ENCODE results near the gene ITGA3.
A peak's percentile ranks its signal among the peaks of the same experiment; 100 is the strongest.
"Not testable (repeated sequence)": the region's sequence is repeated elsewhere in the genome, so short reads cannot be mapped to it uniquely, and the experiment has no call there.

Gene ITGA3

DNA sequence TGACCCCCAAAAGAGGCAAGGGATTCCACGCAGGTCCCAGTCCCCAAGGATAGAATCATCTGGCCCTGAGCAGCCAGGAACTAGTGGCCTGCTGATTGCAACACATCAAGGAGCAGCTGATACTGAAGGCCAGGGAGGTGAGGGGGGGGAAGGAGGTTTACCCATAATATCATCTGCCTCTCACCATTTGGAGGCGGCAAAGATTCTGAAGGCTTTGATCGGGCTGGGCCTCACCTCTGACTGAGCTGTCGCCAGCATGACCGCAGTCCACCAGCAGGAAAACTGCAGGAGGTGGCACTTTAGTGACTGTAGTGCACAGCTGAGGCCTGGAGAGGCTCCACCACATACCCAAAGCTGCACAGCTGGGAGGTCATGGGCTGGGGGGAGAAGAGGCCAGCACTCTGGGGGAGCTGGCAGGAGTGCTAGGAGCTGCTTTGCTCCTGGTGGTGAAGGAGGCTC, 20.5 kb upstream of the ITGA3 start:
- DNase-seq (ENCODE audit: low spot score) = no peak

DNA sequence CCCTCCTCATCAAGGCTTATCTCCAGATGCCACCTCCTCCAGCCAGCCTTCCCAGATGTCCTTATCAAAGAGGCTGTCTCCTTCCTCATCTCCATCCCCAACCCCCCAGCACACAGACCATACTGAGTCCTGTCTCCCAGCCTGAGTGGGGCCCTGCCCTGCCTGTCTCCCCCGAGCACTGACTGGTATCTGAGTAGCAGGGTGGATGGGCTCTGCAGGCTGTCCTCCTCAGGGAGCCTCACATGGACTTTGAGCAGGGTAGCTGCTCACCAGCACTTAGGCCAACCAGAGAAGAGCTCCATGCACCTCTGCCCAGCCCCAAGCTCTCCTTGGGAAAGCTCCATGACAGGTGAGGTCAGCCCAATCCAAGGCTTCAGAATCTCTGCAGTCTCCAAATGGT, 20.0 kb upstream of the ITGA3 start:
- no peak for DNase-seq (ENCODE audit: low spot score)

DNA sequence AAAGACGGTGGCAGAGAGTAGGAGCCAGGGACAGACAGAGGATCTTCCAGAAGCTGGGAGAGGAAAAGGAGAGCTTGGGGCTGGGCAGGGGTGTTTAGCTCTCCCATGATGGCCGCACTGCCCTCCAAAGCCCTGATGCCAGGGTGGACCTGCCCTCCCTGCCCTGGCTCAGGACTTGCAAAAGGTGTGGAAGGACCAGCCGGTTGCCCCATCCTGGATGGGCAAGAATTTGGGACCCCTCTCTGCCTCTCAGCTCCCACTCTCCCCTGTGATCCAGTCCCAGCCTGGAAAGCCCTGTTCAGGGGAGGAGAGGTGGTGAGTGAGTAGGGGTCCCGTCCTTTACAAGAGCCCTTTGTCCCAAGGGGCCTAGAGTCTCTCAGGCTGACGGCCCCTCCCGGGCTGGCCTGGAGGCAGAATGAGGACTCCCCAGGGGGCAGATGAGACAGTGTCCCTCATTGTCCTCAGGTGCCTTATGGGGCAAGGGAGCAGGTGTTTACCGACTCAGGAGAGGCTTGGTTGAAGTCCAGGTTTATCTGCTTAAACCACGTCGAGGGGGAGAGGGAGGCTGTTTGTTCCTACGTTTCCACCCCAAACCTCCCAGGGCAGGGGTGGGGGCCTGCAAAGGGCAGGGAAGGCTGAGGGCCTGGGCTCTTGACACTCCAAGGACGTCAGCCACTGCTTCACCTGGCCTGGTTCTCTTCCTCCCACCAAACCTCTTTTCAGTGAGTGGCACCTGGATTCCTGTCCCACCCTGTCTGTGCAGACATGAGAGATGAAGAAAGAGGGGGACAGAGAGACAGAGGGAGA, 19.3 kb upstream of the ITGA3 start:
- DNase-seq (ENCODE audit: low spot score) = no peak

DNA sequence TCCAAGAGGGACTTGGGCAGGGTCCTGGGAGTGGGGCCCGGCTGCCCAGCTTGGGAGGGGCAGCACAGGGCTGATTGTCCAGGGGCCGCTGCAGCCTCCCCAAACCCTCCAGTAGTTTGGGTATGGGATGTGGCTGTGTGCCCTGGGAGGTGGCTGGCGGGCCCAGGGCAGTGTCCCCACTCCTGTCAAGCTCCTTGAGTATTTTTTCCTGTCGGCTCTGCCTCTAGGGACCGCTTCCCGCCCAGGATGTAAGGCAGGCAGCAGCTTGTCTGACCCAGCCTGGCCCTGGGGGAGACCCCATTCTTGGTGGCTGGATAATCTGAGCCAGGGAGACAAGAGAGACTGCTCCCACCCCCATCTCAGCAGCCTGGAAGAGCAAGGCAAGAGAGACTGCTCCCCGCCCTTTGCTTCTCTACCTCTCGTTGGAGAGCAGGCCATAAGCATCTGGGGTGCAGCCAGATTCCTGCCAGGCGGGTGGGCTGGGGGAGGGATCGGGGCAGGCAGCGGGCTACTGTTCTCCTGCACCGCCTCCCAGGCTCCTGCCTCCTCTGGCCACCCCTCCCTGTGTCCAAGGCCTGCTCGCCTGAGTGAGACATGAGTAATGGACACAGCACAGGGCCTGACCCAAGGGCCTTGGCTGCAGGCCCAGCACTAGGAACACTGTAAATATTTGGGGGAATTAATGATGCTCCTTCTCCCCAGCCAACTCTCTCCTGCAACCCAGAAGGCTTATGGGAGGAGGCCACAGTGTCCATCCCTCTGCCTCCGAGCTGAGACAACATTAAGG, 18.4 kb upstream of the ITGA3 start:
- peak; percentile 89 for DNase-seq (ENCODE audit: low spot score)

DNA sequence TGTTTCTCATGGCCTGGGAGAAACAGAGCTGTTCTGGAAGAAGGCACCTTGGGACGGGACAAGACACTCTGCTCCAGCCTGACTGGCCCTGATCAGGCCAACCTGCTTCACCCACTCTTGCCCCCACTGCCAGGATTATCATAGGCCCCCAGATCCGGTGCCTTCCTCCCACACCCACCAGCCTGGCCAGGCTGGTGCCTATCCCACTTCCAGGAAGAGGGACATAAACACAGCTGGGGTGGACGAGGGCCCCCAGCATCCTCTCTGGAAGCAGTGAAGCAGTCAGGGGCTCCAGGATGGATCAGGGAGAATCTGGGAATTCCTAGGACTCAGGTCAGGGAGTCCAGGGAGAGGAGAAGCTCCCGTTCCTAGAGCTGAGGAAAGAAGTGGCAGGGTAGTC, 16.9 kb upstream of the ITGA3 start:
- DNase-seq (ENCODE audit: low spot score) = no peak

DNA sequence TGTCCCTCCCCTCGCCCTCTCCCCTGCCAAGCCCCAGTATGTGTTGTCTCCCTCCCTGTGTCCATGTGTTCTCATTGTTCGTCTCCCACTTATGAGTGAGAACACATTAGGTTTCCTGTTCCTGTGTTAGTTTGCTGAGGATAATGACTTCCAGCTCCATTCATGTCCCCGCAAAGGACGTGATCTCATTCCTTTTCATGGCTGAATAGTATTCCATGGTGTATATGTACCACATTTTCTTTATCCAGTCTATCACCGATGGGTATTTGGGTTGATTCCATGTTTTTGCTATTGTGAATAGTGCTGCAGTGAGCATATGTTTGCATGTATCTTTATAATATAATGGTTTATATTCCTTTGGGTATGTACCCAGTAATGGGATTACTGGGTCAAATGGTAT, 15.4 kb upstream of the ITGA3 start:
- DNase-seq (ENCODE audit: low spot score) = not testable (repeated sequence)

DNA sequence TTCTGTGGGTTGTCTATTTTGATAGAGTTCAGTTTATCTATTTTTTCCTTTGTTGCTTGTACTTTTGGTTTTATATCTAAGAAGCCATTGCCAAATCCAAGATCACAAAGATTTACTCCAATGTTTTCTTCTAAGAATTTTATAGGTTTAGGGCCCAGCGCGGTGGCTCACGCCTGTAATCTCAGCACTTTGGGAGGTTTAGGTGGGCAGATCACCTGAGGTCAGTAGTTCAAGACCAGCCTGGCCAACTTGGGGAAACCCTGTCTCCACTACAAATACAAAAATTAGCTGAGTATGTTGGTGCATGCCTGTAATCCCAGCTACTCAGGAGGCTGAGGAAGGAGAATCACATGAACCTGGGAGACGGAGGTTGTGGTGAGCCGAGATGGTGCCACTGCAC, 13.7 kb upstream of the ITGA3 start:
- no peak for DNase-seq (ENCODE audit: low spot score)

DNA sequence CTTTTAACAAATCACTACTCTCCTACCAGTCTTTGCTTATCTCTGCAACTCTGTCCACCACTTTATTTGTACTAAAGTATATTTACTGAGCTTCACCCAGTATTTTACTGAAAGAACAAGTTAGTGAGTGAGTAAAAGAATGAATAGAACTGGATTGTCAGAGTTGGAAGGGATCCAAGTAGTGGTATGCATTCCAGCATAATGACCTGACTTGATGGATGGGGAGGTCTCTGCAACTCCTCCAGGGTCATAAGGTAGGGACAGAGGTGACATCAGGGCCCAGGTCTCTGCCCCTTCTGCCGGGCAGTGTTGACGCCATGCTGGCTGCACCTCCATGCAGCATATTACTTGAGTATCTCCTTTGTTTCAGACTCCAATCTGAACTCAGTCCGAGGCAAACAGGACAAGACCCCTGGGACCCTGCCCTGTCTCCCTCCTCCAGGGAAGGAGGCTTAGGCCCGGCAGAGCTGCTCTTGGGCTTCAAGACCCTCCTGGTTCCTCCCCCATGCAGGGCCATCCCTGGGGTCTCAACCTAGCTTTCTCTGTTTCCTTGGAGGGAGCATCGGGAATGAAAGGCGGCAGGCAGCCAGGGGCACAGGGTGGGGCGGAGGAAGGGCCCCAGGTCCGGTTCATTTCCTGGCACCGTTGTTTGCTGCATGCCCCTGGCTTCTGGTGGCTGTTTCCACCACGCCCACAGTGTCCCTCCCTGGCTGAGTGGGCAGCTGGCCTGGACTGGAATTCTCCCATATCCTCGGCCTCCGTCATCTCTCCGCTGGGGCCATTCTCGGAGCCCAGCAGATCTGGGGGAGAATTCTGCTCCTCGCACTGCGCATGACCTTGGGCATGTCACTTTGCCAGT, 12.4 kb upstream of the ITGA3 start:
- peak; percentile 86 for DNase-seq (ENCODE audit: low spot score)

DNA sequence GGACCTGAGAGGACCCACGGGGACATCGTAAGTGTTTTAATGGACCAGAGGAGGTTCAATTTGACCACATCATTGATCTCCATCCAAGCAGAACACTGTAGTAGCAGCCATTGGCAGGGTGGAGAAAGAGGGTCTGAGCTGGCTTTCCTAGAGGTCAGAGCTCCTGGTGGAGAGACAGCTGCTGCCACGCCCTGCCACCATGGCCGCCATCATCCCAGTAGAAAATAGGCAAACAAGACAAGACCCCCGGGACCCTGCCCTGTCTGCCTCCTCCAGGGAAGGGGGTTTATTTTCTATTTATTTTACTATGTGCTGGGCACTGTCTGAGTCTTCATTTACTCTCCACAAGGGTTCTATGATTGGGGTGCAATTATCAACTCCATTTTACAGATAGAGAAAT, 11.4 kb upstream of the ITGA3 start:
- no peak for DNase-seq (ENCODE audit: low spot score)

DNA sequence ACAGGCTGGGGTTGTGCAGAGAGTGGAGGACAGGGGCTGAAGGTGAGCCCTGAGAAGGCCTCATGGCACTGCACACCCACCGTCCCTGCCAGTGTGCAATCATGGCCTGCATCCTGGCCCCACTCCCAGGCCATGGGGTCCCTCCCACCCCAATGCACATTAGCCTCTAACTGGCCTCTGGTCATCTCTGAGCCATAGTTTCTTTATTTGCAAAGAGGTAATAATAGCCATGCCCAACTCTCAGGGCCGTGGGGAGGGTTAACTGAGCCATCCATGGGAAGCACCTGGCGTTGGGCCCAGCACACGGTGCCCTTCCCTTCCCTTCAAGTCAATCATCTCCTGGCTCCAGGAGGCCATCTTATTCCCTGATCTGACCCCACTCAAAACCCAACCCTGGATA, 10.8 kb upstream of the ITGA3 start:
- DNase-seq (ENCODE audit: low spot score) = peak; percentile 89

DNA sequence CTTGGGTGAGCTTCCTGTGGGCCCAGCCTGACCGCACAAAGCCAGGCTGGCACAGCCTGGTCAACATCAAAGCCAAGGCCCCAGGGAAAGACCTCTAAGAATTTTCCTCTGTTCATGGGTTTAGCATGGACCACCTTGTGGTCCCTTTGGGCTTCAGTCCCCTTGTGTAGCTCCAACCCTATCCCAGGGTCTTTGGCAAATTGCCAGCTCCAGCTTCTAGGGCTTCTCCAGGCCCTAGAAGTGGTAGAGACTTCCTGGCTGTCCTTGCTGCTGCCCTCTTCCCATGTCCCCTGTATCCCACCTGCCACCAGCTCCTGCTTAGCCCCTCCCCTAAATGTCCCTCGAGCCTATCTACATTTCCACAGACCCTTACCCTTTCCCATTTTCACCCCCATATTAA, 9.7 kb upstream of the ITGA3 start:
- no peak for DNase-seq (ENCODE audit: low spot score)

DNA sequence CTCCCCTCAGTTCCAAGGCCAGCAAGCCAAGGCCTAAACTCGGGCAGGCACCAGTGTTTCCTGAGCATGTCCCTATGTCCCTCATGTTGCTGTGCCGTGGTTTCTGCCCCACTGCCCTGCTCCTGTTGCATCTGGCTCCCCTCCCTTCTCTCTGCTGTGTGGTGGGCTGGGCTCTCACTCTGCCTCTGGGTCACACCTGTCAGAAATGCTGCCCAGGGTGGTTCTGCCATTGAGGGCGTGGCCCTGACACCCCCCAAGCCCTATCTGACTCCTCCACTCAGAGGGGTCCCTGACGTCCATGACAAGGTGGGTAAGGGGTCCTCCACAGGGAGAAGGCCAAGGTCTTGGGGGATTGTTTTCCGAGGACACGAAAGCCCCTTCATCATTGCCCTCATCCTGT, 9.2 kb upstream of the ITGA3 start:
- no peak for DNase-seq (ENCODE audit: low spot score)

DNA sequence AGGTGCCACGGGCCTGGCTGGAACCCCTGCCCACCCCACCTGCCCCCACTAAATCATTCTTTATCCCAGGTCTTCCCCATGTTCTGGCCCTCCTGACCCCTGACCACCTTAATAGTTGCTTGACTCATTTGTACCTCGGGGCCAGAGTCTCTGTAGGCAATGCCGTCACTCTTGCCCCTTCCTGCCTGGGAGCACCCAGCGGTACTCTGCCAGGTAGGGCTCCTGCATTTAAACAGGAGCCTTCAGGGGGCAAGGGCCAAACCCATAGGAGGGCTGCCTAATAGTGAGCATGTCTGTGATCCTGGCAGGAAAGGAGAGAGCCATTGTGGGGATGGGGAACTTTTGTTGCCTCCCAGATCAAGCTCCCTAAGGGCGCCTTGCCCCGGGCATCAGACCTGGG, 8.8 kb upstream of the ITGA3 start:
- DNase-seq (ENCODE audit: low spot score) = no peak

DNA sequence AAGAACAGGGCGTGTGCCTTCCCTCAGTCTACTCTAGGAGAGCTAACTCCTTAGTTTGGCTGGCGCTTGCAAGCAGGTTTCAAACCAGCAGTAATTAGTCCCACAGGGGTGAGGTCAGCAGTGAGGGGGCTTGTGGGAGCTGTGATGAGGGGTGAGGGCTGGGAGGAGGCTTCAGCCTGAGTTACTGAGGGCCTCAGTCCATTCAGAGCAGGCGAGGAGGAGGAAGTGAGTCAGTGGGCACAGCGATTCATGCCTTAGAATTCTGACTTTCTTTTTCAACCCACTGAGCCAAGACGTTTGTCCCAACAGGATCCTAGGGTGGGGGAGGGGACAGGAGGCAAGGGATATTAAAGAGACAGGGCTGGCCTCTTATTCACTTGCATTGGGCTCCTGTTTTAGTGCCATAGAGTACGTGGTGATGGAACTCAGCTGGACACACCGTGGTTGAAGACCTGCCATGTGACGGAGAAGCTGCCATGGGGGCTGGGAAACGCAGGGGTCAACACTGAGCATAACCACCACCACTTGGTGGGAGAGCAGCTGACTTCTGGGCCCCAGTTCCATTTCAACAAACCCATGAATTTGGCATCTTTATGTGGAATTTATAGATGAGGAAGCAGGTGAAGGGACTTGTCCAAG, 8.3 kb upstream of the ITGA3 start:
- DNase-seq (ENCODE audit: low spot score) = peak; percentile 99

DNA sequence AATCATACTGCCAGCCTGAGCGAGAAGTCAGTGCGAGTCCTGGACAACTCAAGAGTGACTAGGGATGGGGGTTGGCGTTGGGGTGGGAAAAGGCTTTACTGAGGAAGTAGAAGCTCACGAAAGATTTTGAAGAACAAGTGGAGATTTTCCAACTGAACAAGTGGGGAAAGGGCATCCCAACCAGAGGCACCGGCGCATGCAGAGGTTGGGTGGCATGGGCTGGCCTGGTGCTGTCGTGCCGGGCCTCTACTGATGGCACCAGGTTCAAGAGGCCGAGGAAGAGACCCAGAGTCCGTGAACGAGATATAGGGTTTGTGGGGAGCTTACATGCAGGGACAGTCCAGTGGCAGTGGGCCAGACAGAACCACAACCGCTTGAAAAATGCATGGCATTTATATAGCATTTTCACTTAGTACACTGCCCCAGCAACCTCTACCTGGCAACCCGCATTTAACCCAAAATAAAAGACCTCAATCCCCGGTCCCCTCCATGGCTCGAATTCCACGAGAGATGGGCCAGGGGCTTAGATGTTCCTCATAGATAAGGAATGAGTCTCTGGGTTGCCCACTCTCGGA, 7.7 kb upstream of the ITGA3 start:
- DNase-seq (ENCODE audit: low spot score) = no peak

DNA sequence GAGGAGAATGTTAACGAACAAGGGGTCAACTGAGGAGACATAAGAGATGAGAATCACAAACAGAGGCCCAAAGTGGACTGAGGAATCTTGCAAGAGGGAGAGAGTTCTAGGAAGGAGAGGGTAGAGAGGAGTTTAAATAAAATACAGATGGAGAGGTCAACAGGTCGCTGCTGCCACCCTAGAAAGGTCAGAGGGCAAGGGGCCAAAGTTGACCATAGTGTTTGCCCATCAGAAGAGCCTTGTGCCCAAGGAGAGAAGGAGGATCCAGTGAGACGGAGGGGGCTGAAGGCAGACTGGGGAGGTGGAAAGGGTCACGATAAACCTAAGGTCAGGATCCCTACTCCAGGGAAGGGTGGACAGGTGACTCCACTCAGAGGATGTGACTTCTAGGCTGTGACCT, 6.9 kb upstream of the ITGA3 start:
- DNase-seq (ENCODE audit: low spot score) = no peak

DNA sequence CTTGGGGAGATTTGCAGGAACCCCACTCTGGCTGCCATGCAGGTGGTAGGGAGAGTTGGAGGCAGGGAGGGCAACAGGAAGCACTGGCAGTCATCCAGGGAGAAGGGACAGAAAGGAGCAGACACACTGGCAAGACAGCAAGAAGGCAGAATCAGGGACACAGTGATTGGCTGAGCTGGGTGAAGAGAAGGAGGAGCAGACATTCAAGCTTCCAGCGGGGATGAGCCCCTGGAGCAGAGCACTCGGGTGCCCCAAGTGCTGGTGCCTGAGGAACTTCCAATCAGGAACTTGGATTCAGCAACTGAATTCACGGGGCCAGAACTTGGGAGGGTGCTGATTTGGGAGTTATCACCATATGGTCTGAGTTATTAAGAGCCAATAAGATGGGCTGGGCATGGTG, 6.3 kb upstream of the ITGA3 start:
- peak; percentile 57 for DNase-seq (ENCODE audit: low spot score)

DNA sequence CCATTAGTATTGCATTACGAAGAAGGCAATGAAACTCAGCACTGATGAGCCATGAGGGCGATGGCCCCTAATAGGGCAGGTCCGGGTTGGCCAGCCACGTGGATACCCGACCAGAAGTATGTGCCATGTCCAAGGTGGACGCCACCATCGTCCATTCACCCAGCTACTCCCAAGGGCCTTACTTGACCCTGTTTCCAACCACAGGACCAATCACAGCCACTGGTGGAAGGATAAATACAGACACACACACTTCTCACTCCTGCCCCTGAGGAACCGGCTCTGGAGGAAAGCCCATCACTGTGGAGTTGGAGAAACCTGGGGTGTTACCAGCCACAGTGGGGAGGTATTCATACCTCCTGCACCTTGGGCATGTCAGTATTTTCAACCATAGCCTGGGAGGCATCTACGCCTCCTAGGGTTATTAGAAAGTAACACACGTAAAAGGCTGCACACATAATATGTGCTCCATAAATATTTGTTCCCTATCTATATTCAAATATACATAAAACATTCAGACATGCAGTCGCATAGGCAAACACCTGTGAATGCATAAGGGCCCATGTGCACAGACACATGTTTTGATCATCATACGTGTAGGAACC, 5.4 kb upstream of the ITGA3 start:
- no peak for DNase-seq (ENCODE audit: low spot score)

DNA sequence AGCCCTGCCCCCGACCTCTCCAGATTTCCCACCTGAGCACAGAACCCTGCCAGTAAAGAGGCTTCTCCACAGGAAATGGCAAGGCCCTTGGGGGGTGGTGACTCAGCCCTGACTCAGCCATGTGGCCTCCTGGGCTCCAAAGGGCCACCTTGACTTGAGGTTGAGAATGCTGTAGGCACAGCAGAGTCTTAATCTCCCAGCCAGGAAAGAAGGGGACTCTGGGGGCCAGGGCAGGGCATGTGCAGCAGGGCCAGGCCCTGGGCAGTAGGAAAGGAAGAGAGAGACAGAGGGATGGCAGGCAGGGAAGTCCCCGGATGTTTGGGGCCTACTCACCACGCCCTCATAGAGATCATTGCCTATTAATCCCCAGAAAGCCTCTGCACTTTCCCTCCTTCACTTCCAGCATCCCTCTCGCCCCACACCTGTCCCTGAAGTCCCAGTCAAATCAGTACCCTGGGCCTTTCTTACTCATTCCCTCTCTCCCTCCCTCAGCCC, 4.8 kb upstream of the ITGA3 start:
- peak; percentile 99 for DNase-seq (ENCODE audit: low spot score)

DNA sequence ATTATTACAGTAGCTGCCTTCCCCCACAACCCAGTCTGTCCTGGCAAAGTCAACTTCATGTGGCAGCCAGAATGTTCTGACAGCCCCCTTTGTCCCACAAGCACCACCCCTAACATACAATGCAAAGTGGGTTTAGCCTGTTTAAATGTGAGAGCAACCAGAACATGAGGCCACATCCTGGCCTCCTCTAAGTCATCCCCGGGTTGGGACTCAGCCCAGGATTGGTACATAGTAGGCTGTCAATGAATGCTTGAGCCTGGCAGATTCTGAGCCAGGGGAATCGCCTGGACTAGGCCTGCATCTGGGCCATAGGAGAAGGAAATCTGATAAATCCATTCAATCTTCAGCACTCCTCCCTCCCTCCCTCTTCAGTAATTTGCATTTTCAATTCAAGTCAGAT, 4.3 kb upstream of the ITGA3 start:
- no peak for DNase-seq (ENCODE audit: low spot score)

DNA sequence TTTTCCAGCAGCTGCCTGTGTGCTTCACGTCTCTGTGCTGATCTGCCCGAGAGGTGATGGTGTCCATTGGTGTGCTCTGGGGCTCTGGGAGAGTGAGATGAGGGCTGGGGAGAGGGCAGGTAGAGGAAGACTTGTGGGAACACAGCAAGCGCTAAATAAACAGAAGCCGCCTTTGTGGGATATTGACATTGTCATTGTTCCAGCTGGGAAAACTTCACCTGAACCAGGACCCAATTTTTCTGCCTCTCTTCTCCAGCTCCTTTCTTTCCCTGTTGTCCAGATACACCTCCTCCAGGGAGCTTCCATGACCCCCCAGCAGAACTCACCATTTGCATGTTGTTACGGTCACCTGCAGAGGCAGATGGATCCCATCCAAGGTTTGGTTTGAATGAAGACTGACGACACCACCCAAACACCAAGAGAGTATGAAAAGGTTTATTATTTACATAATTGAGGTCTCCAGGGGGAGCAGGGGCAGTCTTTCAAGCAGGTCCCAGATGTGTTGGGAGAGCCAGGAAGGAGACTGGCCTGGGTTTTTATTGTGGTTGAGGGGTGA, 3.6 kb upstream of the ITGA3 start:
- no peak for DNase-seq (ENCODE audit: low spot score)
